Glutamatergic neuron (in vitro differentiated cells): Measurements from ENCODE around the gene NDUFS3. TPM values are rescaled to one million over a fixed set of nuclear protein-coding genes. Genes with fewer than 3 reads are reported as not detected.
"Not testable (repeated sequence)": the region's sequence is repeated elsewhere in the genome, so short reads cannot be mapped to it uniquely, and the experiment has no call there.

Experiments used
- DNase-seq: peaks from one replicate; pipeline ENCODE4 v3.0.0; 2022
- H3K27ac Mint-ChIP-seq: one replicate; pipeline ENCODE4 v1.8.0; 2020; ENCODE audit warnings: mild to moderate bottlenecking, mixed read lengths, inconsistent platforms; ENCODE audit not compliant: unreplicated experiment
- H3K27me3 Mint-ChIP-seq: one replicate; pipeline ENCODE4 v1.8.0; 2020; ENCODE audit warnings: mild to moderate bottlenecking, moderate library complexity, mixed read lengths, inconsistent platforms; ENCODE audit not compliant: unreplicated experiment
- H3K36me3 Mint-ChIP-seq: one replicate; pipeline ENCODE4 v1.8.0; 2020; ENCODE audit warnings: mild to moderate bottlenecking, mixed read lengths, inconsistent platforms; ENCODE audit not compliant: unreplicated experiment
- H3K4me1 Mint-ChIP-seq: one replicate; pipeline ENCODE4 v1.8.0; 2020; ENCODE audit warnings: mild to moderate bottlenecking, low read depth, mixed read lengths, inconsistent platforms; ENCODE audit not compliant: unreplicated experiment
- H3K4me3 Mint-ChIP-seq: one replicate; pipeline ENCODE4 v1.8.0; 2020; ENCODE audit warnings: mild to moderate bottlenecking, mixed read lengths, inconsistent platforms; ENCODE audit not compliant: unreplicated experiment
- H3K9me3 Mint-ChIP-seq: one replicate; pipeline ENCODE4 v1.8.0; 2020; ENCODE audit warnings: mild to moderate bottlenecking, moderate library complexity, mixed read lengths, inconsistent platforms; ENCODE audit not compliant: unreplicated experiment
- total RNA-seq: library from RNA; stranded (reverse); fragmentation: NEBNext Ultra II Directional; extraction: Animal tissue kit (Norgen Biotek cat#: 25700); gene quantifications from one replicate; pipeline ENCODE4 v1.2.1, GENCODE V29; 2021; ENCODE audit not compliant: unreplicated experiment
- TF ChIP-seq, protein P1 (sequence below): fragments of 200-600 bp; sonication (generic); IDR thresholded peaks from one replicate; pipeline ENCODE4 v1.5.0; 2021; ENCODE audit not compliant: partially characterized antibody, unreplicated experiment

Gene NDUFS3
- total RNA-seq, 1 donor from 2014 or later: 122 TPM

DNA sequence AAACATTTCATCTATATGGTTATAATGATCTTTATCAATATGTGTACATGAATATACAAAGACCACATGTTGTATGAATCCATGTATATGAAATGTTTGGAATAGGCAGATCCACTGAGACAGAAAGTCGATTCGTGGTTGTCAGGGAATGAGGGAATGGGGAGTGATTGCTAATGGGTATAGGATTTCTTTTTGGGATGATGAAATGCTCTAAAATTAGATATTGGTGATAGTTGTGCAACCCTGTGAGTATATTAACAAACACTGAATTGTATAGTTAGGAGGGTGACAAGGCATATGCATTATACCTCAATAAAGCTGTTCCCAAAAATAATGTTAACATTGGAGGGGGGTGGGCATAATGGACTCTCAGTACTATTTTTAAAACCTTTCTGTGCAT is 18.4 kb upstream of the NDUFS3 start:
- H3K36me3 Mint-ChIP-seq: no peaks in the 10 kb centered on the region
- H3K4me3 Mint-ChIP-seq: no peak overlapping the region
- peaks cover 2% of the 10 kb centered on the region for H3K9me3 Mint-ChIP-seq
- peaks cover 1% of the 10 kb centered on the region for H3K27me3 Mint-ChIP-seq
- no peak overlapping the region for H3K27ac Mint-ChIP-seq
- TF ChIP-seq, protein P1, sequence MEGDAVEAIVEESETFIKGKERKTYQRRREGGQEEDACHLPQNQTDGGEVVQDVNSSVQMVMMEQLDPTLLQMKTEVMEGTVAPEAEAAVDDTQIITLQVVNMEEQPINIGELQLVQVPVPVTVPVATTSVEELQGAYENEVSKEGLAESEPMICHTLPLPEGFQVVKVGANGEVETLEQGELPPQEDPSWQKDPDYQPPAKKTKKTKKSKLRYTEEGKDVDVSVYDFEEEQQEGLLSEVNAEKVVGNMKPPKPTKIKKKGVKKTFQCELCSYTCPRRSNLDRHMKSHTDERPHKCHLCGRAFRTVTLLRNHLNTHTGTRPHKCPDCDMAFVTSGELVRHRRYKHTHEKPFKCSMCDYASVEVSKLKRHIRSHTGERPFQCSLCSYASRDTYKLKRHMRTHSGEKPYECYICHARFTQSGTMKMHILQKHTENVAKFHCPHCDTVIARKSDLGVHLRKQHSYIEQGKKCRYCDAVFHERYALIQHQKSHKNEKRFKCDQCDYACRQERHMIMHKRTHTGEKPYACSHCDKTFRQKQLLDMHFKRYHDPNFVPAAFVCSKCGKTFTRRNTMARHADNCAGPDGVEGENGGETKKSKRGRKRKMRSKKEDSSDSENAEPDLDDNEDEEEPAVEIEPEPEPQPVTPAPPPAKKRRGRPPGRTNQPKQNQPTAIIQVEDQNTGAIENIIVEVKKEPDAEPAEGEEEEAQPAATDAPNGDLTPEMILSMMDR: no peak
- H3K4me1 Mint-ChIP-seq: no peaks in the 10 kb centered on the region
- no peak for DNase-seq

DNA sequence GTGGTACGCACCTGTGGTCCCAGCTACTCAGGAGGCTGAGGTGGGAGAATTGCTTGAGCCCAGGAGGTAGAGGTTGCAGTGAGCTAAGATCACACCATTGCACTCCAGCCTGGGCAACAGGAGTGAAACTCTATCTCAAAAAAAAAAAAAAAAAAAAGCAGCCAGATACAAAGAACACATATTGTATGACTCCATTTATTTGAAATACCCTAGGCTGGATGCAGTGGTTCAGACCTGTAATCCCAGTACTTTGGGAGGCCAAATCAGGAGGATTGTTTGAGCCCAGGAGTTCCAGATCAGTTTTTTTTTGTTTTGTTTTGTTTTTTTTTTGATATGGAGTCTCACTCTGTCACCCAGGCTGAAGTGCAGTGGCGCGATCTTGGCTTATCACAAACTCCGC is 16.5 kb upstream of the NDUFS3 start:
- H3K4me3 Mint-ChIP-seq, H3K36me3 Mint-ChIP-seq, DNase-seq, H3K9me3 Mint-ChIP-seq, H3K27me3 Mint-ChIP-seq, H3K4me1 Mint-ChIP-seq, H3K27ac Mint-ChIP-seq: not testable (repeated sequence)

DNA sequence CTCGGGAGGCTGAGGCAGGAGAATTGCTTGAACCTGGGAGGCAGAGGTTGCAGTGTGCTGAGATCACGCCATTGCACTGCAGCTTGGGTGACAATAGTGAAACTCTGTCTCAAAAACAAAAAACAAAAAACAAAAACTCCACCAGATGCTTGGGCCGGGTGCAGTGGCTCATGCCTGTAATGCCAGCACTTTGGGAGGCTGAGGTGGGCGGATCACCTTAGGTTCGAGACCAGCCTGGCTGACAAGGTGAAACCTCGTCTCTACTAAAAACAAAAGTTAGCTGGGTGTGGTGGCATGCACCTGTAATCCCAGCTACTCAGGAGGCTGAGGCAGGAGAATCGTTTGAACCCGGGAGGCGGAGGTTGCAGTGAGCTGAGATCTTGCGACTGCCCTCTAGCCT is 14.5 kb upstream of the NDUFS3 start:
- not testable (repeated sequence) for H3K36me3 Mint-ChIP-seq, DNase-seq, H3K27ac Mint-ChIP-seq, H3K9me3 Mint-ChIP-seq, H3K4me1 Mint-ChIP-seq, H3K4me3 Mint-ChIP-seq, H3K27me3 Mint-ChIP-seq

DNA sequence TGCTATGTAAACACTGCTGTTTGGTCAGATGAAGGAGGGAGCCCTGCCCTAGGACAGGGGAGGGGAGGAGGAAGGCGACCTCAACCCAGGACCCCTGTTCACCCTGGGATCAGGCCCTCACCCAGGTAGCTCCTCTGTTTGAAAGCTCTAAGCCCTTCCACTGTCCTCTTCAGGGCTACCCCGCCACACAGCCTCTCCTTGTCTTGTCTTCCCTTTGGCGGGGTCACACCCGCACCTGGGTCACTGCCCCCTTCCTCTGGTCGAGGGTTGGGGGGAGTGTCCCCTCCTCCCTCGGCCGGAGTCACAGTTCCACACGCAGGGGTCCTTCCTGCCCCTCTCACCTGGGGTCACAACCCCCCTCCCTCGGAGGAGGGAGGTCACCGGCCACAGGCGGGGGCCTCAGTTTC is 13.9 kb upstream of the NDUFS3 start:
- H3K9me3 Mint-ChIP-seq: peaks cover 2% of the 10 kb centered on the region
- no peak overlapping the region for H3K27ac Mint-ChIP-seq

DNA sequence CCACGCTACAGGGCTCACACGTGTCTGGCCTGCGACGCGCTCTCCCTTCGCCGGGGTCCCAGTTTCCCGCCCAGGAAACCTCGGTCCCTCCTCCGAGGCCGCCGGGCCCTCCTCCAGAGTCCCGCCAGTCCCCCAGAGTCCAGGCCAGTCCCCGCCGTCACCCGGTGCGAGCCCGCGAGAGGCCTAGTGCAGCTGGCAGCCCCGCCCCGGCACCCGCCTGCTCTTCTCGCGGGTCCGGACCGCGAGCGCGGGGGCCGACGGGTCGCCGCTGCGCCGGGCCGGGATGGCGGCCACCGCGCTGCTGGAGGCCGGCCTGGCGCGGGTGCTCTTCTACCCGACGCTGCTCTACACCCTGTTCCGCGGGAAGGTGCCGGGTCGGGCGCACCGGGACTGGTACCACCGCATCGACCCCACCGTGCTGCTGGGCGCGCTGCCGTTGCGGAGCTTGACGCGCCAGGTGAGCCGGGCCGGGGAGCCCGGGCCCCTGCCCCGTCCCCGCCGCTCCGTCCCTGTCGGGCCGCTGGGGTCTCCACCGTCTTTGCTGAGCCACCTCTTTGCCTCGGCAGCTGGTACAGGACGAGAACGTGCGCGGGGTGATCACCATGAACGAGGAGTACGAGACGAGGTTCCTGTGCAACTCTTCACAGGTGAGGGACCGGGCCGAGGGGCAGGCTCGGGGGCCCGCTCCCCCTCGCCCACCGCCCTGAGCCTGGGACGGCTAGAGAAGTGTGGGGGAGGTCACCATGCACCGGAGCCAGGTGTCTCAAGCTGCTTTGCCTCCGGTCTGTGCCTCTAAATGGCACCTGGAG is 13.3 kb upstream of the NDUFS3 start, which contains the start of gene PTPMT1:
Gene PTPMT1 (plus strand): TSS at position 260 of the 809 bp plus-strand sequence. CDS start 24 bp downstream, at position 284.
- no peak within 1 kb of the TSS for H3K27ac Mint-ChIP-seq
- H3K4me3 Mint-ChIP-seq: peak within 1 kb of the TSS; percentile 78
- peaks cover 2% of the 10 kb centered on the region for H3K9me3 Mint-ChIP-seq
- H3K36me3 Mint-ChIP-seq: no peaks in the 10 kb centered on the region
- peak; percentile 75 for DNase-seq
- no peaks in the 10 kb centered on the region for H3K4me1 Mint-ChIP-seq
- H3K27me3 Mint-ChIP-seq: peaks cover 3% of the 10 kb centered on the region
- TF ChIP-seq, protein P1: no peak

More for the DNA sequence above, 13.9 kb upstream of the NDUFS3 start:
- Mint-ChIP-seq H3K27me3 (peaks cover 1% of the 10 kb centered on the region), H3K36me3 (no peaks in the 10 kb centered on the region), H3K4me1 (no peaks in the 10 kb centered on the region), H3K4me3 (peak overlapping the region; percentile 78)
- TF ChIP-seq, protein P1: no peak
- no peak for DNase-seq

DNA sequence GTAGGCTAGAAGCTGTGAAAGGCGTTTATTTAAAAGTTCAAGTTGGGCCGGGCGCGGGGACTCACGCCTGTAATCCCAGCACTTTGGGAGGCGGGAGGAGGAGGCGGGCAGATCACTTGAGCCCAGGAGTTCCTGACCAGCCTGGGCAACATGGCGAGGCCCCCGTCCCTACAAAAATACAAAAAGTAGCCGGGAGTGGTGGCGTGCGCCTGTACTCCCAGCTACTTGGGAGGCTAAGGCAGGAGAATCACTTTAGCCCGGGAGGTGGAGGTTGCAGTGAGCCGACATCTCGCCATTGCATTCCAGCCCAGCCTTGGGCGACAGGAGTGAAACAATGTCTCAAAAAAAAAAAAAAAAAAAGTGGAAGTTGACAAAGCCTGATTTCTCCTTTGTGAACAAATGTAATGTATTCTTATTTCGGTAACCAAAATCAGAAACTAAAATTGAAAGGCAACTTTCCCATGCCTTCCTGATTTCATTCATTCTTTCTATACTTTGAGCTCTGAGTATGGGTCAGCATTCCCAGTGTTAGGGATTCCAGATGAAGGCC is 12.7 kb upstream of the NDUFS3 start:
- no peak overlapping the region for H3K27ac Mint-ChIP-seq
- TF ChIP-seq, protein P1: no peak
- H3K4me3 Mint-ChIP-seq: peak overlapping the region; percentile 76

More for the DNA sequence above, 12.7 kb upstream of the NDUFS3 start:
- peaks cover 2% of the 10 kb centered on the region for H3K9me3 Mint-ChIP-seq
- no peaks in the 10 kb centered on the region for H3K36me3 Mint-ChIP-seq
- no peak for DNase-seq
- peaks cover 3% of the 10 kb centered on the region for H3K27me3 Mint-ChIP-seq
- H3K4me1 Mint-ChIP-seq: no peaks in the 10 kb centered on the region
